ENCODE results near the gene TGFBRAP1.

TGFBRAP1 gene

GRCh38 chr2:105368759-105369408 is 39.3 kb upstream of the TGFBRAP1 start:
- no peak for DNase-seq (ENCODE audit: low spot score)
- Mint-ChIP-seq H3K4me1 (ENCODE audit: low read depth) (peaks cover 21% of the 10 kb centered on the region), H3K36me3 (ENCODE audit: low read depth) (peaks cover 7% of the 10 kb centered on the region), H3K27me3 (ENCODE audit: low read depth) (no peaks in the 10 kb centered on the region), H3K9me3 (no peaks in the 10 kb centered on the region), H3K27ac (no peak overlapping the region), H3K4me3 (no peak overlapping the region)

- no peak for DNase-seq (ENCODE audit: low spot score)
- Mint-ChIP-seq H3K4me1 (ENCODE audit: low read depth) (peaks cover 36% of the 10 kb centered on the region), H3K4me3 (no peak overlapping the region), H3K36me3 (ENCODE audit: low read depth) (peaks cover 24% of the 10 kb centered on the region), H3K27ac (no peak overlapping the region), H3K9me3 (no peaks in the 10 kb centered on the region), H3K27me3 (ENCODE audit: low read depth) (no peaks in the 10 kb centered on the region)
These were observed 35.7 kb upstream of the TGFBRAP1 start for GRCh38 chr2:105365206-105365605.

GRCh38 chr2:105364436-105365139 is 35.1 kb upstream of the TGFBRAP1 start:
- no peak overlapping the region for H3K4me3 Mint-ChIP-seq
- H3K9me3 Mint-ChIP-seq = no peaks in the 10 kb centered on the region
- H3K36me3 Mint-ChIP-seq (ENCODE audit: low read depth) = peaks cover 29% of the 10 kb centered on the region
- H3K27me3 Mint-ChIP-seq (ENCODE audit: low read depth) = no peaks in the 10 kb centered on the region
- no peak overlapping the region for H3K27ac Mint-ChIP-seq
- no peak for DNase-seq (ENCODE audit: low spot score)
- H3K4me1 Mint-ChIP-seq (ENCODE audit: low read depth) = peaks cover 30% of the 10 kb centered on the region

GRCh38 chr2:105362862-105363591 is 33.5 kb upstream of the TGFBRAP1 start:
- Mint-ChIP-seq H3K4me3 (no peak overlapping the region), H3K27me3 (ENCODE audit: low read depth) (no peaks in the 10 kb centered on the region), H3K36me3 (ENCODE audit: low read depth) (peaks cover 40% of the 10 kb centered on the region), H3K27ac (no peak overlapping the region), H3K9me3 (no peaks in the 10 kb centered on the region), H3K4me1 (ENCODE audit: low read depth) (peaks cover 29% of the 10 kb centered on the region)
- DNase-seq (ENCODE audit: low spot score) = no peak

- no peak for DNase-seq (ENCODE audit: low spot score)
- Mint-ChIP-seq H3K9me3 (peaks cover 7% of the 10 kb centered on the region), H3K4me1 (ENCODE audit: low read depth) (peaks cover 29% of the 10 kb centered on the region), H3K4me3 (peak overlapping the region; percentile 33), H3K27me3 (ENCODE audit: low read depth) (no peaks in the 10 kb centered on the region), H3K27ac (peak overlapping the region; percentile 69), H3K36me3 (ENCODE audit: low read depth) (peaks cover 55% of the 10 kb centered on the region)
These were observed 31.8 kb upstream of the TGFBRAP1 start for GRCh38 chr2:105361102-105361889.

GRCh38 chr2:105358593-105358992 is 29.1 kb upstream of the TGFBRAP1 start:
- H3K4me3 Mint-ChIP-seq = no peak overlapping the region
- H3K9me3 Mint-ChIP-seq = peaks cover 7% of the 10 kb centered on the region
- peaks cover 24% of the 10 kb centered on the region for H3K4me1 Mint-ChIP-seq (ENCODE audit: low read depth)
- no peak overlapping the region for H3K27ac Mint-ChIP-seq
- no peak for DNase-seq (ENCODE audit: low spot score)
- peaks cover 66% of the 10 kb centered on the region for H3K36me3 Mint-ChIP-seq (ENCODE audit: low read depth)
- no peaks in the 10 kb centered on the region for H3K27me3 Mint-ChIP-seq (ENCODE audit: low read depth)

GRCh38 chr2:105357122-105357521 is 27.6 kb upstream of the TGFBRAP1 start:
- H3K9me3 Mint-ChIP-seq = peaks cover 7% of the 10 kb centered on the region
- H3K4me1 Mint-ChIP-seq (ENCODE audit: low read depth) = peaks cover 13% of the 10 kb centered on the region
- H3K4me3 Mint-ChIP-seq = no peak overlapping the region
- no peak for DNase-seq (ENCODE audit: low spot score)
- peaks cover 62% of the 10 kb centered on the region for H3K36me3 Mint-ChIP-seq (ENCODE audit: low read depth)
- no peaks in the 10 kb centered on the region for H3K27me3 Mint-ChIP-seq (ENCODE audit: low read depth)
- no peak overlapping the region for H3K27ac Mint-ChIP-seq

GRCh38 chr2:105344704-105345345 is 15.3 kb upstream of the TGFBRAP1 start:
- Mint-ChIP-seq H3K36me3 (ENCODE audit: low read depth) (peaks cover 38% of the 10 kb centered on the region), H3K27ac (no peak overlapping the region)

GRCh38 chr2:105339414-105339813 is 9.9 kb upstream of the TGFBRAP1 start:
- no peak for DNase-seq (ENCODE audit: low spot score)
- H3K4me1 Mint-ChIP-seq (ENCODE audit: low read depth) = peaks cover 27% of the 10 kb centered on the region
- no peaks in the 10 kb centered on the region for H3K27me3 Mint-ChIP-seq (ENCODE audit: low read depth)
- H3K36me3 Mint-ChIP-seq (ENCODE audit: low read depth) = peaks cover 26% of the 10 kb centered on the region
- H3K27ac Mint-ChIP-seq = no peak overlapping the region
- H3K4me3 Mint-ChIP-seq = peak overlapping the region; percentile 96
- H3K9me3 Mint-ChIP-seq = no peaks in the 10 kb centered on the region

More at GRCh38 chr2:105344704-105345345, 15.3 kb upstream of the TGFBRAP1 start:
- peaks cover 2% of the 10 kb centered on the region for H3K4me1 Mint-ChIP-seq (ENCODE audit: low read depth)
- no peak for DNase-seq (ENCODE audit: low spot score)
- H3K9me3 Mint-ChIP-seq = no peaks in the 10 kb centered on the region
- H3K4me3 Mint-ChIP-seq = no peak overlapping the region
- H3K27me3 Mint-ChIP-seq (ENCODE audit: low read depth) = no peaks in the 10 kb centered on the region

GRCh38 chr2:105338020-105338385 is 8.5 kb upstream of the TGFBRAP1 start:
- Mint-ChIP-seq H3K4me1 (ENCODE audit: low read depth) (peaks cover 27% of the 10 kb centered on the region), H3K4me3 (peak overlapping the region; percentile 96), H3K9me3 (no peaks in the 10 kb centered on the region), H3K27me3 (ENCODE audit: low read depth) (no peaks in the 10 kb centered on the region), H3K27ac (peak overlapping the region; percentile 100), H3K36me3 (ENCODE audit: low read depth) (peaks cover 19% of the 10 kb centered on the region)
- no peak for DNase-seq (ENCODE audit: low spot score)

- H3K4me1 Mint-ChIP-seq (ENCODE audit: low read depth) = peaks cover 27% of the 10 kb centered on the region
- DNase-seq (ENCODE audit: low spot score) = peak; percentile 89
- no peaks in the 10 kb centered on the region for H3K9me3 Mint-ChIP-seq
- H3K36me3 Mint-ChIP-seq (ENCODE audit: low read depth) = peaks cover 16% of the 10 kb centered on the region
- H3K27ac Mint-ChIP-seq = peak within 1 kb of the TSS; percentile 100
- H3K4me3 Mint-ChIP-seq = peak within 1 kb of the TSS; percentile 96
- no peaks in the 10 kb centered on the region for H3K27me3 Mint-ChIP-seq (ENCODE audit: low read depth)
These were observed 7.8 kb upstream of the TGFBRAP1 start, which contains the start of gene C2orf49 for GRCh38 chr2:105337122-105338019. Gene C2orf49, plus strand, starts transcription at chr2:105337540. Its CDS starts 48 bp downstream, at chr2:105337588.

- Mint-ChIP-seq H3K27ac (peak overlapping the region; percentile 100), H3K36me3 (ENCODE audit: low read depth) (peaks cover 14% of the 10 kb centered on the region)
These were observed 7.2 kb upstream of the TGFBRAP1 start for GRCh38 chr2:105336786-105337121.

More at GRCh38 chr2:105336786-105337121, 7.2 kb upstream of the TGFBRAP1 start:
- DNase-seq (ENCODE audit: low spot score) = no peak
- peaks cover 27% of the 10 kb centered on the region for H3K4me1 Mint-ChIP-seq (ENCODE audit: low read depth)
- H3K9me3 Mint-ChIP-seq = no peaks in the 10 kb centered on the region
- peak overlapping the region; percentile 96 for H3K4me3 Mint-ChIP-seq
- H3K27me3 Mint-ChIP-seq (ENCODE audit: low read depth) = no peaks in the 10 kb centered on the region

All from T-helper 2 cell treated with Interferon-gamma antibody and Interleukin-4, amounts not matched to agents 5 μg/mL and 100 μg/mL, for 36 hours (primary cell).